Mesothelial cell of epicardium (in vitro differentiated cells): ENCODE results near the gene GPR146. TPM values are rescaled to one million over a fixed set of nuclear protein-coding genes. Genes with fewer than 3 reads are reported as not detected.
A peak's percentile ranks its signal among the peaks of the same experiment; 100 is the strongest.
"Not testable (repeated sequence)": the region's sequence is repeated elsewhere in the genome, so short reads cannot be mapped to it uniquely, and the experiment has no call there.

Source experiments
- DNase-seq, 2 experiments: peaks; one replicate each; pipeline ENCODE4 v3.0.0; 2021; ENCODE audit warnings: low spot score in 2 of 2; ENCODE audit not compliant: unreplicated experiment in 2 of 2
- H3K27ac Mint-ChIP-seq: 2 replicates; pipeline ENCODE4 v1.8.0; 2021; ENCODE audit warnings: mixed read lengths
- H3K27me3 Mint-ChIP-seq: 2 replicates; pipeline ENCODE4 v1.8.0; 2021; ENCODE audit warnings: low read depth, mixed read lengths
- H3K36me3 Mint-ChIP-seq: 2 replicates; pipeline ENCODE4 v1.8.0; 2021; ENCODE audit warnings: mixed read lengths
- H3K4me1 Mint-ChIP-seq: 2 replicates; pipeline ENCODE4 v1.8.0; 2021; ENCODE audit warnings: mixed read lengths
- H3K4me3 Mint-ChIP-seq: 2 replicates; pipeline ENCODE4 v1.8.0; 2021; ENCODE audit warnings: mild to moderate bottlenecking, moderate library complexity, mixed read lengths
- H3K9me3 Mint-ChIP-seq: 2 replicates; pipeline ENCODE4 v1.8.0; 2021; ENCODE audit warnings: mixed read lengths
- CTCF ChIP-seq: fragments of 200-600 bp; sonication (generic); IDR thresholded peaks from one replicate; pipeline ENCODE4 v1.5.0; 2021; ENCODE audit warnings: antibody characterized with exemption; ENCODE audit not compliant: unreplicated experiment
- total RNA-seq: library from RNA; stranded (reverse); gene quantifications from 3 replicates; pipeline ENCODE4 v1.2.1, GENCODE V29; 2021

GPR146 gene
- total RNA-seq, 1 donor from 2014 or later: 1.0 TPM

GRCh38 chr7:997404-998395 is 46.6 kb upstream of the GPR146 start:
- H3K27me3 Mint-ChIP-seq: no peaks in the 10 kb centered on the region
- H3K36me3 Mint-ChIP-seq: peaks cover 2% of the 10 kb centered on the region
- no peak overlapping the region for H3K4me3 Mint-ChIP-seq
- peak overlapping the region; percentile 25 for H3K27ac Mint-ChIP-seq
- H3K4me1 Mint-ChIP-seq: peaks cover 11% of the 10 kb centered on the region
- DNase-seq: no peak
- H3K9me3 Mint-ChIP-seq: no peaks in the 10 kb centered on the region
- TF ChIP-seq CTCF: no peak

- no peak overlapping the region for H3K27ac Mint-ChIP-seq
- H3K27me3 Mint-ChIP-seq: no peaks in the 10 kb centered on the region
- TF ChIP-seq CTCF: no peak
- peaks cover 3% of the 10 kb centered on the region for H3K4me1 Mint-ChIP-seq
- no peaks in the 10 kb centered on the region for H3K9me3 Mint-ChIP-seq
- no peak for DNase-seq
- H3K4me3 Mint-ChIP-seq: no peak overlapping the region
- peaks cover 2% of the 10 kb centered on the region for H3K36me3 Mint-ChIP-seq
These were observed 45.0 kb upstream of the GPR146 start for GRCh38 chr7:999149-999879.

- no peak for TF ChIP-seq CTCF
- Mint-ChIP-seq H3K27ac (no peak overlapping the region), H3K9me3 (no peaks in the 10 kb centered on the region)
These were observed 44.1 kb upstream of the GPR146 start for GRCh38 chr7:999941-1000935.

GRCh38 chr7:1001069-1001770 is 43.1 kb upstream of the GPR146 start:
- H3K4me1 Mint-ChIP-seq, H3K27ac Mint-ChIP-seq, H3K27me3 Mint-ChIP-seq, DNase-seq, H3K36me3 Mint-ChIP-seq, H3K9me3 Mint-ChIP-seq, H3K4me3 Mint-ChIP-seq: not testable (repeated sequence)

More at GRCh38 chr7:999941-1000935, 44.1 kb upstream of the GPR146 start:
- H3K4me3 Mint-ChIP-seq: no peak overlapping the region
- DNase-seq: no peak
- no peaks in the 10 kb centered on the region for H3K27me3 Mint-ChIP-seq
- H3K4me1 Mint-ChIP-seq: peaks cover 3% of the 10 kb centered on the region
- H3K36me3 Mint-ChIP-seq: peaks cover 2% of the 10 kb centered on the region

GRCh38 chr7:1002026-1002425 is 42.3 kb upstream of the GPR146 start:
- not testable (repeated sequence) for H3K9me3 Mint-ChIP-seq, H3K4me3 Mint-ChIP-seq

GRCh38 chr7:1002445-1002844 is 41.9 kb upstream of the GPR146 start:
- not testable (repeated sequence) for H3K4me1 Mint-ChIP-seq, DNase-seq, H3K36me3 Mint-ChIP-seq, H3K27ac Mint-ChIP-seq, H3K4me3 Mint-ChIP-seq, H3K27me3 Mint-ChIP-seq, H3K9me3 Mint-ChIP-seq

More at GRCh38 chr7:1002026-1002425, 42.3 kb upstream of the GPR146 start:
- not testable (repeated sequence) for H3K27me3 Mint-ChIP-seq, DNase-seq, H3K36me3 Mint-ChIP-seq, H3K27ac Mint-ChIP-seq, H3K4me1 Mint-ChIP-seq
